Stimulated activated CD4-positive, alpha-beta T cell treated with anti-CD3 and anti-CD28 coated beads, Interleukin-2, amount 100 ng/mL, for 4 hours (primary cell): ENCODE data around the gene TEC.
"Not testable (repeated sequence)": the region's sequence is repeated elsewhere in the genome, so short reads cannot be mapped to it uniquely, and the experiment has no call there.

ENCODE experiments used
- DNase-seq: peaks from one replicate; pipeline ENCODE4 v3.0.0-alpha.2; 2020; ENCODE audit warnings: low read depth

TEC gene

GRCh38 chr4:48242511-48243195, 27.0 kb downstream of the TEC start:
- no peak for DNase-seq

GRCh38 chr4:48241731-48242130, 27.9 kb downstream of the TEC start:
- DNase-seq: no peak

DNA sequence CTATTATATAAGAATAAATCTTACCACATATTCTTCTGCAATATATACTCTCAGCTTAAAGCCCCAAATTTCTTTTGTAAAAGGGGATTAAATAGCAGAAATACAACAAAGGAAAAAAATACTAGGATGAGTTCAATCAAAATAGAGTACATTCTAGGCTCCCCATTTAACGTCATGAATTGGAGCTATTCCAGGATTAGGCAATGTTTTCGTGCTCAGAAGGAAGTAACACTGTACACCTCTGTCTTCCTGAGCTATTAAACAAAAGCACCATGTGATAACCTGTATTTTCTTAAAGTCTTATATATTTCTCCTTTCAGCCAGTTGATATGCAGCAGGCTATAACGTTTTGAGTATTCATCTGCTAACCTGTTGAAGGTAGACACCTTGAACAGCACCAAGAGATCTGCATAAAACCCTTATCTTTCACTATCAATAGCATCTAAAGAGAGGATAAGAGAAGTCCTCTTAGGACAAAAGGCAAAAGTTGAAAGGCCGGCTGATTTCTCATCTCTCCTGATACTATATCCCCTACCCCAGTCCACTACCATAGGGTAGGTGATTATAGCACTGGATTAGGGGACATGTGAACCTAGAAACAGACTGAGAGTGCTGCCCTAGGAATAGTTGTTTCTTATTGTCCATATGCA, 31.5 kb downstream of the TEC start:
- no peak for DNase-seq

- no peak for DNase-seq
Measured at GRCh38 chr4:48235050-48235449, 34.6 kb downstream of the TEC start.

DNA sequence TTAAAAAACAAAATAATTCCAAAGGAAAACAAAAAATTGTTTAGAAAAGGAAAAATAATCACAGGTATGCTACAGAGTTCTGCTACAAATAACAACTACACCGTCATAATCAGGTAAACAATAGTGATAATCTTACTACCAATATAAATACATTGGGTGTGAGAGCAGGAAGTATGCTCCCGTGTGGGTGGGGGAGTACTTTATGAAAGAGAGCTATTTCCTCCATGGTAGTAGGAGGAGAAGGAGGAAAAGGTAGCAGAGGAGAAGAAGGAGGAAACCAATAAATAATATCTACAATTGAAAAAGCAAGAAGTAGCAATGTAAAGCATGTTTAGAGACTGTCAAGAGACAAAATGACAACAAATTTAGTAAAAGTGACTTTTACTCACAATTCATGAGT, 35.1 kb downstream of the TEC start:
- no peak for DNase-seq

GRCh38 chr4:48228949-48229348, 40.7 kb downstream of the TEC start:
- no peak for DNase-seq

DNA sequence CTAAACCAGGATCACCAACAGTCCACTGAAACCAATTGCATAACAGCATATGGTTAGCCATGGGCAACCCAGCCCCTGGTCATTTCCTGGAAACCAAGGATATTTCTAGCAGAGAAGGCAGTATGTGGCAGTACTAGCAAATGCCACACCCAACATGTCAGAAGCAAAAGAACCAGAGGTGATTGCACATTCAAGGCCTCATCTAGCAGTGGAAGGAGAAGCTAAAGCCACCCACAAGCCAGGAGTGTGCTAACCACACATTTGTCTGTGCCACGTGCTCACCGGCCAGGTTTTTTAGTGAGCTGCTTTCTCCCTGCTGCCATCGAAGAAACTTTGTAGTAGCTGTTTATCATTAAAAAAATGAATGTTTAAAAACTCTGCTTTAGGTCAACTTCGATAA, 42.0 kb downstream of the TEC start:
- no peak for DNase-seq

DNA sequence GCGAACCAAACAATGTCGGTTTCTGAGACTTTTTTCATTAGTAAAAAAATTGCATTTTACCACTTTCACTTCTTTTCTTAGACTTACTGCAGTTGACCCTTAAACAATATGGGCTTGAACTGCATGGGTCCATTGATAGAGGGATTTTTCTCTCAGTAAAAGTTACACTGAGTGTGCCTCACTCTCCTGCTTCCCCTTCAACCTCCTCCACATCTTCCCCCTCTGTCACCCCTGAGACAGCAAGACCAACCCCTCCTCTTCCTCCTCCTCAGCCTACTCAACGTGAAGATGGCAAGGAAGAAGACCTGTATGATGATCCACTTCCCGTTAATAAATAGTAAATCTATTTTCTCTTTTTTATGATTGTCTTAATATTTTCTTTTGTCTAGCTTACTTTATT, 43.4 kb downstream of the TEC start:
- DNase-seq: no peak

- DNase-seq: no peak
Measured at GRCh38 chr4:48225368-48226141, 44.1 kb downstream of the TEC start.

- DNase-seq: no peak
Measured at GRCh38 chr4:48224606-48225005, 45.0 kb downstream of the TEC start.

GRCh38 chr4:48223633-48224295, 45.9 kb downstream of the TEC start:
- no peak for DNase-seq

DNA sequence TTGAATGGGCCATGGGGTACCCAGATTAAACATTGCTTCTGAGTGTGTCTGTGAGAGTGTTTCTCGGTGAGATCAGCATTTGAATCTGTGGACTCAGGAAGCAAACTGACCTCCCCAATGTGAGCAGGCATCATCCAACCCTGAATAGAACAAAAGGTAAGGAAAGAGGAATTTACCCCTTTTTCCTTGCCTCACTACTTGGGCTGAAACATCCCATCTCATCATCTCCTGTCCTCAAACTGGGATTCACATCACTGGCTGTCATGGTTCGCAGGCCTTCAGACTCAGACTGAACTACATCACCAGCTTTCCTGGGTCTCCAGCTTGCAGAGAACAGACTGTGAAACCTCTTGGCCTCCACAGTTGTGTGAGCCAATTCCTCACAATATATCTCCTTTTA, 47.1 kb downstream of the TEC start:
- DNase-seq: no peak

- not testable (repeated sequence) for DNase-seq
Measured at GRCh38 chr4:48219430-48219829, 50.2 kb downstream of the TEC start.

- no peak for DNase-seq
Measured at GRCh38 chr4:48216563-48216962, 53.1 kb downstream of the TEC start.

DNA sequence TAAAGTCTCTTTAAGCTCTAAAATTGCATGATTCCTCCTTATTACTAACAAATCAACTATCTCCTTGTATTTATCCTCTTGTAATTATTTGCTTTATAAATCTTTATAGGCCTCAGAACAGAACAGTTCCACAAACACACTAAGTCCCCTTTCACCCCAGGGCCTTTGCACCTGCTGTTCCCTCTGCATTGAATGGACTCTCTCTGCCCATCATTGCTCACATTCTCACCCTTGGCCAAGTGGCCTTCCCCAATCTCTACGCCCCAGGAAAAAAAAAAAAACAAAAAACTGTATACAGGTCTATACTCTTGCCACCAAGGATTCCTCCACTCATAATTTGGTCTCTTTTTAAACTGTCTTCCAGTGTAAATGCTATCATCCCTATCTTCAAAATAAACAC, 53.7 kb downstream of the TEC start:
- no peak for DNase-seq

GRCh38 chr4:48212165-48212564, 57.5 kb downstream of the TEC start:
- no peak for DNase-seq

DNA sequence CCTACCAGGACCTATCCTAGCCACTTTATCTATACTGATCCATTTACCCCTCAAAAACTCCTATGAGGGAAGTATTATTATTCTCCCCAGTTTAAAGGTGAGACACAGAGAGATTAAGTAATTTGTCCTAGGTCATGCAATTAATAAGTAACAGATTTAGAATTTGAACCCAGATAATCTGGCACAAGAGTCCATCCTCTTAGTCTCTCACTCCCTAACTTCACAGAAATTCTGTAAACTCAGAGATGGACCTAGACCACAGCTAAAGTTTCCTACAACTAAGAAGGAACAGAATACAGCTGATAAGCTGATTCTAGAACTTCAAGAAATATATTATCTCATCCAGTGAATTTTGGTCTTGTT, 58.7 kb downstream of the TEC start:
- no peak for DNase-seq

DNA sequence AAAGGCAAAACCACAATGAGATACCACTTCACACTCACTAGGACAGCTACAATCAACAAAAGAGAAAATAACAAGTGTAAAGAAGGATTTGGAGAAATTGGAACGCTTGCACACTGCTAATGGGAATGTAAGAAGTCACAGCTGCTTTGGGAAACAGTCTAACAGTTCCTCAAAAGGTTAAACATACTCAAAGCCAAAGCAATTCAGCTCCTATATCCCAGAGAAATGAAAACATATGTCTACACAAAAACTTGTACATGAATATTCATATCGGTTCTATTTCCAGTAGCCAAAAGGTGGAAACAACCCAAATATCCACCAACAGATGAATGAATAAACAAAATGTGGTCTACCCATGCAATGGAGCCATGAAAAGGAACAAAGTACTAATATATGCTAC, 64.0 kb downstream of the TEC start:
- no peak for DNase-seq

DNA sequence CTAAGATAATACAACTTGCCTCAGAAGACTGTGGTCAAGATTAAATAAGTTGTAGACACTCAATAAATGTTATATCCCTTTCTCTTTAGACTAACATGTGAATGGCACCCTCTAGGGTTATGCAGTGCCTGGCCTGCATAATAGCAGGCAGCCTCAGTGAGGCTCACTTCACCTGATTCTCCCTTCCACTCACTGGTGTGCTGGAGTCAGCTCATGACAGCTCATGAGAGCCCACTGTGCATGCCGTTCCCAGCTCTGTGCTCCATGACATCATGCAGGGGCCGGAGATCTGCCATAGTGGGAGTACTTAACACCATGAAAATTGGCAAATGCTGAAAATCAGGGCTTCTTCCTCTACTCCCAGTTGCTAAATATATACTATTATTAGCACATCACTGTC, 64.5 kb downstream of the TEC start:
- DNase-seq: no peak

GRCh38 chr4:48203819-48204218, 65.8 kb downstream of the TEC start:
- no peak for DNase-seq

DNA sequence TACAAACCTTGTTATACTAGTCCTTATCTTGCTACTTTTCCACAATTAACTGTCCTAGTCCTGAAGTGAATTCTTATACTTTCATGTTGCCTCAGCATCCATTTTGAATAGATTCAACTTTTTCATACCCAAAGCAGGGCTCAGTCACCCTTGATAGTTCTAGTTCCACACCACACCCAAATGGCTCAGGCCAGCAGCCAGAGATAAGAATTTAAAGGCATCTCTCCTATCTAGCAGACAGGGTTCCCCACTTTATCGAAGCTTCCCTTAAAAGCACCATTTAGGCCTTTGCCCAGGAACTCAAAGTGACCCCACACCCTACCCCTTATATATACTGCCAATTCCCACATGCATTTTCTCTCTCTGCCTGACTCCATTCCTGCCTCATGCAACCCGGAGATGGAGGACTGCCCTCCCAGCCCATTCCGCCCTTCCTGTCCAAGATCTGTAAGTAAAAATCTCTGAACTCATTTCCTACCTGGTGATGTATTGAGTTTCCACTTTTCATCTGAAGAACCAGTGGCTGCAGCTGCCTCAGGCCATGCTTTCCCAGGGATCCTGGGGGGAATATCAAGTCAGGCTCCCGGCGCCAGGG, 71.9 kb downstream of the TEC start:
- no peak for DNase-seq

DNA sequence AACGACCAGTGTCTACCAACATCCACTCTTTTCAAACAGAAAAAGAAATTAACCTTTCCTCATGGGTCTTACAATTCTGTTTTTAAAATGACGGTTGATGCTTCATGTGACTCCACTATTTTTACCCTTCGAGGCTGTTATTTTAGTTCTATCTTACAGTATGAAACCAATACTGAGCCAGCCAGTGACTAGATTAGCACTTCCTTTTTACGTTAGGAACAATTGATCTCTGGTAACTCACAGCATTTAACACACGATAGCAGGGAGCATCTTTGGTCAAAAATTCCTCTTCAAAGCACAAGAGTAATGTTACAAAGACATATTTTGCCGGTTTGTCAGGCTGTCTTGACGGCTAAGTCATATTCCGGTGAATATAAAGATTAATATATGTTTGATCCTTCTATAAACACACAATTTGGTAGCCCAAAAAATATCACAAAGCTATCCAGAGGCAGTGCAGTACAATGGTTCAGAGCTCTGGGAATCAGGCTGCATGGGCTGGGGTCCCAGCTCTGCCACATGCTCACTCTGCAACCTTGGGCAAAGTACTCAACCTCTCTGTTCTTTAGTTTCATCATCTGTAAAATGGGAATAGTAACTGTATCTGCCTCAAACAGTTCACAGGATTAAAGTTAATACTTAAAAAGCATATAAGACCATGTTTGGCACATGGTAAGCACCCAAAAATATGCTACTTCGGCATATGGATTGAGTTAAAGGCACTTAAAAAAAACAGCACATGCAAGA, 72.7 kb downstream of the TEC start:
- DNase-seq: no peak
